A204.1 (cell line): Measurements from ENCODE around the gene NPAS1.

ENCODE experiments used
- FAIRE-seq: peaks from 2 replicates; lab custom pipeline; 2012; peaks lifted over from hg19 to GRCh38; lab: Jason Lieb, UNC

The NPAS1 gene, protein sequence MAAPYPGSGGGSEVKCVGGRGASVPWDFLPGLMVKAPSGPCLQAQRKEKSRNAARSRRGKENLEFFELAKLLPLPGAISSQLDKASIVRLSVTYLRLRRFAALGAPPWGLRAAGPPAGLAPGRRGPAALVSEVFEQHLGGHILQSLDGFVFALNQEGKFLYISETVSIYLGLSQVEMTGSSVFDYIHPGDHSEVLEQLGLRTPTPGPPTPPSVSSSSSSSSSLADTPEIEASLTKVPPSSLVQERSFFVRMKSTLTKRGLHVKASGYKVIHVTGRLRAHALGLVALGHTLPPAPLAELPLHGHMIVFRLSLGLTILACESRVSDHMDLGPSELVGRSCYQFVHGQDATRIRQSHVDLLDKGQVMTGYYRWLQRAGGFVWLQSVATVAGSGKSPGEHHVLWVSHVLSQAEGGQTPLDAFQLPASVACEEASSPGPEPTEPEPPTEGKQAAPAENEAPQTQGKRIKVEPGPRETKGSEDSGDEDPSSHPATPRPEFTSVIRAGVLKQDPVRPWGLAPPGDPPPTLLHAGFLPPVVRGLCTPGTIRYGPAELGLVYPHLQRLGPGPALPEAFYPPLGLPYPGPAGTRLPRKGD

DNA sequence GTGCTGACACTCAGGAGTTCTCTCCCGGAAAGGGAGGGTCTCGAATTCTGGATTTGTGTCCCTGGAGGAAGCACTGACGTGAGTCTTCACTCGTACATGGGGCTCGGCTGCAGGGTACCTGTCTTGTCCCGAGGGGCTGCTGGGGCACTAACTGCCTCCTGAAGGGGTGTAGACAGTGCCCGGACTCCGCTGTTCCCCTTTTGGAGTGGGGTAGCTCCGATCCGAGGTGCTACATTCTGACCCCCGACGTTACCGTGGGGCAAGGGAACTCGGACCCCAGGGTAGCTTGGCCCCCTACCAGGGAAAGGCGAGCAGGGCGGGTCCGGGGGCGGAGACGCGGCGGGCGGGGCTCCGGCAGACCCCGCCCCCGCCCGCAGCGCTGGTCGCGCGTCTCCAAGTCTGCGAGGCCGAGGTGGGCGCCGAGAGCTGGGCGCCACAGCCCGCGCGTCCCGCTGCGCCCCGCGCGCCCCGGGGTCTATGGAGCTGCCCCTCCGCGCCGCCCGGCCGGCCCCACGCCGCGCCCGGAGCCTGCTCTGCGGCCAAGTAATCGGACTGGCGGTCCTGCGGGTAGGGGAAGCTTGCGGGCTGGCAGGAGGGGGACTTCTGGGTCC, at the start of gene NPAS1:
TSS of gene NPAS1 (plus strand) at position 407 of the 611 bp plus-strand sequence. CDS start 1,211 bp downstream, outside the sequence.
- FAIRE-seq = no peak

DNA sequence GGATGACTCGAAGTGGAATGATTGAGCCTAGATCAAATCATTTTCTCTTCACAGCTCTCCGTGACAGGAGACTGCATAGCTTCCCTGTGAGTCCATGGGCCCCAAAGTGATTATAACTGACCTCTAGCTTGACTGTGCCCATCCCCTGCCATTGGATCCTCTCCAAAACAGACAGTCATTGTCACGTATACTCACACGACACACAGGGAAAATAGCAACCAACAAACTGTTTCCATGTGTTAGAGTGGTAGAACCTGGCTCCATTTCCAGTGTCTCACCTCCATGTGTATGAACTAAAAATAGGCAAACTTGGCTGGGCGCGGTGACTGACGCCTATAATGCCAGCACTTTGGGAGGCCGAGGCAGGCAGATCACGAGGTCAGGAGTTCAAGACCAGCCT, 48.8 kb upstream of the NPAS1 start:
- FAIRE-seq = no peak

GRCh38 chr19:46972311-46972710, 47.3 kb upstream of the NPAS1 start:
- no peak for FAIRE-seq

DNA sequence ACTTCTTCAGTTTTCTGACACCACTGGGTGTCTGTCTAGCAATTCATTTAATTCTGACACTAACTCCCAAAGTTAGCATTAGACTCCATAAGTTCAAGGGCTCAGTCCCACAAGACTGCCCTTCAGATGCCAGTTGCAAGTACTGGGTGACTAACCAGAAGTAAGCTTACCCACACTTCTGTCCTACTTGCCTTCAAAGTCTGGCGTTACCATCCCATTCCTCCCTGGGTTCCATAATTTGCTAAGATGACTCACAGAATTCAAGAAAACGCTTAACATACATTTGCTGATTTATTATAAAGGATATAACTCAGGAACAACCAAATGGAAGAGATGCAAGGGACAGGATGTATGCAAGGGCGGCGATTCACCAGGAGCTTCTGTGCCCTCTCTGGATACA, 45.5 kb upstream of the NPAS1 start:
- FAIRE-seq = no peak

DNA sequence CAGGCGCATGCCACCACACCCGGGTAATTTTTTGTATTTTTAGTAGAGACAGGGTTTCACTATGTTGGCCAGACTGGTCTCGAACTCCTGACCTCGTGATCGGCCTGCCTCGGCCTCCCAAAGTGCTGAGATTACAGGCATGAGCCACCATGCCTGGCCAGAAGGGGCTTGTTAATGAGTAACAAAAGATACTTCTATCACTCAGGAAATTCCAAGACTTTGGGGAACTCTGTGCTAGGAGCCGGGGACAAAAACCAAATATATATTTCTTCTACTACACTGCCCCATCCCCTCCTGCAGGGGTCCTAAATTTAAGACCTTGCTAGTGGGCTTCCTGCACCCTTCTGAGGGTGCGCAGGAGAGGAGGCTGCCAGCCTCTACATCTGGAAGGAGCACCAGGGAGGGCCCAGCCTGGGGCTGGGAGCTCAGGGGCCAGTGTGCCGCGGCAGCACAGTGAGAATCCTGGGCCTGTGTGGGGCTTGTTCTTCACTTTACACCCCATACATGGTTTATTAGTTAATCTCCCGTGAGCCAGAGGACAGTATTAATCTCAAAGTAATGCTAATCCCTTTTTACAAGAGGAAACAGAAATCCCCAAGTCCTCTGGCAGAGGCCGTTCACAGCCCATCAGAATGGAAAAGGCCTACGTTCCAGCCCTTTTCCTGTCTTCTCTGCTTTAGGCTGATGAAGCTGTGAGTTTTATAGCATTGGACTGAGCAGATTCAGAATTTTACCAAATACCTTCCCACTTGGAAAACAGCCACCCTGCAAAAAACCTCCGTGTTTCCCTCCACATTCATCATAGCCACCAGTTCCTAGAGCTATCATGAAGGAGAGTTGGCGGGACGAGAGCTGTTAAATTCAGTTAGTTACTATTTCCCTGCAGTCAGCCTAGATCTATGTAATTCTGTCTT, 44.4 kb upstream of the NPAS1 start:
- no peak for FAIRE-seq

DNA sequence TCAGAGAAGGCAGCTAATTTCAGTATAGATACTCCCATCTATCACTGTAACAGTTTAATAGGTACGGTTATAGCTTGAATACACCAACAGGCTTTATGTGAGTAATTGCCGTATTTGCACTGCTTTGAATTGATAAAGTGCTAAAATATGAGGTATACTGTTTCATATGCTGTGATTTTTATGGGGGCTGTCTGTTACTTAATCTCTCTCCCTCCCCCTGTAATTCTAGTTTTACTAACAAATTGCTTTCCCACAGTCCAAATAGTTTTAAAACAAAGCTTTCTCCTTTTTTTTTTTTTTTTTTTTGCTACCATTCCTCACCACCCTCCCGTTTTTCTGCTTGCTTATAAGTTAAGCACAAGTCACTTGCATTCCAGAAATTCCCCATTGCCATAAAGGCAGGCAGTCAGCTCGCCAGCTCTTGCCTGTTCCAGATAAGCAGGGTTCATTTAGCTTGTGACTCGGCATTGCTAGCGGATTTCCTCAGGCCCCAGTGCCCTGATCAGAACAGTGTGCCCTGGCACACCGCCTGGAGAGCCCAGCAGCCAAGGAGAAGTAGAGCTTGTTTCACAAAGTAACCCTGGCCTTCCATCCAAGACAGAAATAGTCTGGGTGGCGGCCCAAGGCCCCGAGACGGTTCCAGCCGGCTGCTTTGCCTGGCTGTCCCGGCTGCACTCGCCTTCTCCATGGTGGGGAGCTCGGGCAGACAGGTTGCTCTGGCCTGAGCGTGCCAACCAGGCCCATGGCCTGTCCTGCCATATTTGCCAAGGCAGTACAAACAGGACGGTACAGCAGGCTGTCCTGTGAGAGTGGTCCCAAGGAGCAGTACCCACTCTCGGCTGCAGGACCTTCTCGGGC, 43.5 kb upstream of the NPAS1 start:
- FAIRE-seq = no peak

DNA sequence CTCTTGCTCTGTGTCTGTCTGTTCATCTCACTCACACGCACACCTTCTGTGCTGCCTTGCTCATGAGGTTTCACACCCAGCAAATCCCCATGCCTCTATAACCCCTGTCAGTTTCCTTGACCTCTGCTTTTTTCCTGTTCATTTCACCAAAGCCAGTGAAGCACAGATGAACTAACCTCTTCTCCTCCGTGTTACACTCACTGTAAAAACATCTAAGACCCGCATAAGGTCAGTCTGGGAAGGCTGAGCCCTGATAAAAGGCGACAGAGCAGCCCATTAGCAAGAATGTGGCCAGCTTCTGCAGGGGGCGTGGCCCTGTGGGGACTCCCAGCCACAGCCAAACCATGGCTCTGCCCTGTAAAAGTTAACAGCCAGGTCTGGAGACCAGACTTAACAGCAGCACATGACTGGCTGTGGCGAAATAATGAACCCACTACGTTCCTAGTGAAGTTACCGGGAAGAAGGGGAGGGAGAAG, 42.8 kb upstream of the NPAS1 start:
- FAIRE-seq = no peak

GRCh38 chr19:46977548-46977947, 42.1 kb upstream of the NPAS1 start:
- no peak for FAIRE-seq

GRCh38 chr19:46978171-46978869, 41.3 kb upstream of the NPAS1 start:
- FAIRE-seq = no peak

DNA sequence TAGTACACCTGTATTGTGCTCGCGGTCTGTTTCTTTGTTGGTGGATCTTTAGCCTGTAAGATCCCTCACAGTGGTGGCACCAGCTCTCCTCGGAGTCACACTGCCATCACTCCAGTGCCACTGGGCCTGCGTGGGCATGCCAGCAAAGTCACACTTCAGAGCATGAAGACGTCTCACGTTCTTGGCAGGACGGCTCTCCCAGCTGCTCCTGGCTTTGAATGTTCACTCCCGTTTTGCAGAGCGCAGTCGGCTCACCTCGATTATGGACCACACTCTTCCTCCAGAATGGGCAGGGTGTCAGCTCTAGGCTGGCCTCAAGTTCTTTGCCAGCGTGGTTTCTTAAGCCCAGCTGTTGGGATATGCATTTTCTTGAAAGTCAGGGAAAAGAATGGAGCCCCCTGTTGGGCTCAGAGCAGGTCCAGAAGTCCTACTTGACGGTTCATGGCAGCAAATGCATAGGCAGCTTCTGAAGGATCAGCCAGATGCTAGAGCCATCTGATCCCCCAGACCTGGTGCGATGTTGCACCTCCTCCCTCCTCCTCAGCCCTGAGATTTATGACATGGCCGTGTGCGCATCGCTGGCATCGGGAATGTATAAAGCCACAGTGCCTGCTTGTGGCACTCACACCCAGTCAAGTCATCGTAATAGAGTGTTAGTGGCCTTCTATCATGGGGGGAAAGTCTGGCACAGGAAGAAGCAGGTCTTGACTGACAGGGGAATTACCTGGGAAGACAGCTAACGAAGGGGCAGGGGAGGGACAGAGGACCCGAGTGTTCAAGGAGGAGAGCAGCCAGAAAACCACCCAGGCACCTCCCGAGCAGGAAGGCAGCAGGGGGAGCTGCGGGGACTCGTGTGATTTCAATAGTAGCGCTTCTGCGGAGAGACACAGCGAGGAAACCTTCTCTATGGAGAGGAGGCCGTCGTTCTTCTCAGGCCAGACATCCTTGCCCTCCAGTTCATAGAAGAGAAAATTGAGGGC, 40.2 kb upstream of the NPAS1 start:
- FAIRE-seq = no peak

DNA sequence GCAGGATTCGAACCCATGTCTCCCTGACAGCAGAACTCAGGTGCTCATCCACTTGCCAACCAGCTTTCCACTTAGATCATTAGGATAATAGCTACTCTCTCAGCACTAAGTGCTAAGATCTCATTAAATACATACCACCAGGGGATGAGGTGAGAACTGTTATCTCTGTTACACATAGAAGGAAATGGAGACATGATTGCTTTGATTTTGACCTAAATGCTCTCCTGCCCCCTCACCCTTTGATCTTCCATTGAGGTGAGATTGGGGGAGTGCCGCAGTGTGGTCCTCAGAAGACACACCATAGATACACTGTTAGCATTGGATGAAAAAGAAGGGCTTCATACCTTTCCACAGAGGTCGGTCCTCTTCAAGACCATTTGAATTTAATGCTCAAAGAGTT, 38.9 kb upstream of the NPAS1 start:
- no peak for FAIRE-seq

DNA sequence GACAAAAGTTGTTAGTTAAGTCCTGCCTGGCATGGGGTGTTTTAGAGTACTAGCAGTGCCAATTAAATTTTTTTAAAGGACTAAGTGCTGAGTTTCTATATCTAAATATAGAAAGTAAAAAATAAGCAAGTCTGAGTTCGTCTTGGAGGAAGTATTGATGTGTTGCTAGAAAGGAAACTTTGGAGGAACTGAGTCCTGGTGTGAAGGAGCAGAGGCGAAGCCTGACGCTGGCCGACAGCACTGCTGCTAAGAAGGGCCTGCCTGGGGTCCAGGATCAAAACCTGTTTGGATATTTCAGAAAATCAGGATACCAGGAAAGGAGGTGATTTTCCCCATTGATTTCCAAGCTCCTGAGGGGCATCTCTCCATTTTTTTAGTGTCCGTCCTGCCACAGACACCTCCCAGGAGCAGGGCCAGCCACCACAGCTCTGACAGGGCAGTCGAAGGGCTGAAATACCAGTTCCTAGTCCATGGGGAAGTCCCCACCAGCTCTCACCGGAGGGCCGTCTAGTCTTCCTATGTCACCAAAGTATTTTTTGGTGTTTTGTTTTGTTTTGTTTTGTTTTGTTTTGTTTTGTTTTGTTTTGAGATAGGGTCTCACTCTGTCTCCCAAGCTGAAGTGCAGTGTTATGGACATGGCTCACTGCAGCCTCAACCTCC, 38.2 kb upstream of the NPAS1 start:
- FAIRE-seq = no peak

GRCh38 chr19:46983097-46983496, 36.5 kb upstream of the NPAS1 start:
- FAIRE-seq = no peak

GRCh38 chr19:46984077-46985010, 35.3 kb upstream of the NPAS1 start:
- FAIRE-seq = no peak

DNA sequence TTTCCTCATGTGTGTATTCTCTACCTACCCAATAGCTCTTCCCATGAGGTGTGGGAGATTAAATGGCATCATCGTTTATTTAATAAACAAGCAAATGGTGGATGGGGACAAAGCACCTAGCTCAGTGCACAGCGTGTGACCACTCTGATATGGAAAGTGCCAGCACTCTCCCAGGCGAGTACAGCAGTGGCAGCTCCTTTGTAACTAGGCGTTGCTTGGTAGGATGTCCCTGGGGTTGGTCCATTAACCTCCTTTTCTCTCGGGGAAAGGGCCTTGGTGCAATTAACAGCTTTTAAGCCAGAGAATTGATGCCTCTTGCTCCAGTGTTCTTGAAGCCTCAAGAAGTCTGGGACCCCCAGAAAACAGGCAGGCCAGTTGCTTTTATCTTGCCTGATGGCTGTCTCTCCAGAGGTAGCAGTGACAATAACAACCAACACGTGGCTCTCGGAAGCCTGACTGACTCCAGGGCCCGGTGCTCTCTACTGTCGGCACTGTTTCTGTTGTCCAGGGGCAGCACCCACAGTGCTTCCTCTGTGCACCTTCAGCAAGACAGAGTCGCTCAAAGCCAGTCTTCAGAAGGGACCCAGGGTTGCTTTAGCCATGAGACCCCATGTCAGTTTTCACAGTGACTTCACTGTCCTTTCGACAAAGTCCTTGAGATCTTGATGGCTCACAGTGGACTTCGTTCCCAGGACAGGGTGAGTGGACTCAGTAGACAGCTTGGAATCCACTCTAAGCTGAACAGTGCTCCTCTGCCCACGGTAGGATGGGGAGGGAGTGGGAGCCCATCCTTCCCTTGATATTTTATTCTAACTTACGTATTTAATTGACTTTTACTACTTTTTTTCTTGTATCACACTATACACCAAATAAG, 33.9 kb upstream of the NPAS1 start:
- no peak for FAIRE-seq

DNA sequence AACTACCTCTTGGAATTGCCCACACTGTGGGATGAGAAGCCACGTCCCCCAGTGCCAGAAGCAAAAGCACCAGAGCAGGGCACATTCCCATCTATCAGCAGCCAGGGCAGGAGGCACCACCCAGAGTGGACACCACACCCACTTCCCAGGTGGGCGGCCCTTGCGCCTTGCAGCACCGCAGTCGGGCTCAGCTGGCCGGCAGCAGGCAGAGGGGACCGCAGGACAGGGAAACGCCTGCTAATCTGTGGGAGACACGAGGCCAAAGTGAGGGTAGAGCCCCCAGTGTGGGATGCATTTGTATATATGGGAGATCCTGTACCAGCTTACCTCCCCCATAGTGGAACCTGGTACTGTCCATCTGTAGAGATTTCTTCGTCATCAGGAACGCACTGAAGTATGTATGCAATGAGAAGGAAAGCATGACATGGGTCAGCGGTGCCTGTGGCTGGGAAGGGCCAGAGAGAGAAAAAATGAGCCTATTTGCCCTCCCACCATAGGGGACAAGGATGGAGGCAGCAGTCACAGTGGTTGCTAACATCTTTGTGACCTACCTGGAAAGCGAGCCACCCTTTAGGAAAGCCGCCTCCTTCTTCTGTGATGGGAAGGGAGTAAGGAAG, 30.9 kb upstream of the NPAS1 start:
- FAIRE-seq = no peak
